ENCODE data around the gene BTLA. TPM values are rescaled to one million over a fixed set of nuclear protein-coding genes. Genes with fewer than 3 reads are reported as not detected.

Gene BTLA, protein sequence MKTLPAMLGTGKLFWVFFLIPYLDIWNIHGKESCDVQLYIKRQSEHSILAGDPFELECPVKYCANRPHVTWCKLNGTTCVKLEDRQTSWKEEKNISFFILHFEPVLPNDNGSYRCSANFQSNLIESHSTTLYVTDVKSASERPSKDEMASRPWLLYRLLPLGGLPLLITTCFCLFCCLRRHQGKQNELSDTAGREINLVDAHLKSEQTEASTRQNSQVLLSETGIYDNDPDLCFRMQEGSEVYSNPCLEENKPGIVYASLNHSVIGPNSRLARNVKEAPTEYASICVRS
- total RNA-seq (2022) (not detected in 2 replicates), Bru-seq, nascent RNA (percentile 16 among the genes with signal in this experiment), BruChase-seq, experiment 1, labeled RNA remaining after a 6-hour chase (percentile 15 among the genes with signal in this experiment), BruChase-seq, experiment 2, labeled RNA remaining after a 2-hour chase (percentile 18 among the genes with signal in this experiment)
- long read RNA-seq, result 0 reads

DNA sequence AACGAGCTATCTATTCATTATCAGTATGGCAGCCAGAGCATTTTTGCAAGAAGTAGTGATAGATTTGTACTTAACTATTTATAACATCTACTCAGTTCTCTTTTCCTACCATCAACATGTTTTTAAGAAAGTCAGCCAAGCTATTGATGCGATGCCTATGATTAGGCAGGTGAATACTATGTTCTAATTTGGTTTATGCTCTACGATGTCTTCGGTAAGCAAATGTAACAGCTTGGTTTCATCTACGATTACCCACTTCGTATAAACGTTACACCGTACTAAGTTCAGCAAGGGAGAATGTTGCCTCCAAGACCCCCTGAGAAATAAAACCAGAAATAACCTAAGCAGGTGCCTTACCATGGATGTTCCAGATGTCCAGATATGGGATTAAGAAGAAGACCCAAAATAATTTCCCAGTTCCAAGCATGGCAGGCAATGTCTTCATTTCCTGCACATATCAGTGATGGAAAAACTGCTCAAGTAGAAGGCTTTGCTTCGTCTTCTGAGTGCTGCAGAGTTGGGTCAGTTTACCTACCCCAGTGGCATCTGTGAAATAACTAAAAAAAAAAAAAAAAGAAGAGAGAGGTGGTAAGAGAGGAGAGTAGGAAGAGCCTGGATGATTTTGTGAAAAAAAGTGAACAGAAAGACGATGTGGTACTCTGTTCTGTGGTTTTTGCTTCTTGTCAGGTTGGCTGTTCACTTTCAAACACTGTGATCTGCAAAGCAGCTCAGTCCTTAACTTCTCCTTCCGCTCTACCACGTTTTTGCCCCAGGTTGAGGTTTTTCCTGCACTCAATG is at the start of gene BTLA:
TSS of gene BTLA (minus strand) at position 559 of the 798 bp plus-strand sequence. CDS start at position 445, 114 bp downstream.
- Mint-ChIP-seq H3K4me1 (ENCODE audit: insufficient read depth, unreplicated experiment) (no peaks in the 10 kb centered on the region), H3K9me3 (ENCODE audit: unreplicated experiment) (no peaks in the 10 kb centered on the region), H3K27me3 (ENCODE audit: insufficient read depth, unreplicated experiment) (no peaks in the 10 kb centered on the region), H3K27ac (ENCODE audit: low read depth, unreplicated experiment) (no peak within 1 kb of the TSS), H3K36me3 (ENCODE audit: insufficient read depth, unreplicated experiment) (no peaks in the 10 kb centered on the region), H3K4me3 (ENCODE audit: unreplicated experiment) (no peak within 1 kb of the TSS)
- TF ChIP-seq, protein P1, sequence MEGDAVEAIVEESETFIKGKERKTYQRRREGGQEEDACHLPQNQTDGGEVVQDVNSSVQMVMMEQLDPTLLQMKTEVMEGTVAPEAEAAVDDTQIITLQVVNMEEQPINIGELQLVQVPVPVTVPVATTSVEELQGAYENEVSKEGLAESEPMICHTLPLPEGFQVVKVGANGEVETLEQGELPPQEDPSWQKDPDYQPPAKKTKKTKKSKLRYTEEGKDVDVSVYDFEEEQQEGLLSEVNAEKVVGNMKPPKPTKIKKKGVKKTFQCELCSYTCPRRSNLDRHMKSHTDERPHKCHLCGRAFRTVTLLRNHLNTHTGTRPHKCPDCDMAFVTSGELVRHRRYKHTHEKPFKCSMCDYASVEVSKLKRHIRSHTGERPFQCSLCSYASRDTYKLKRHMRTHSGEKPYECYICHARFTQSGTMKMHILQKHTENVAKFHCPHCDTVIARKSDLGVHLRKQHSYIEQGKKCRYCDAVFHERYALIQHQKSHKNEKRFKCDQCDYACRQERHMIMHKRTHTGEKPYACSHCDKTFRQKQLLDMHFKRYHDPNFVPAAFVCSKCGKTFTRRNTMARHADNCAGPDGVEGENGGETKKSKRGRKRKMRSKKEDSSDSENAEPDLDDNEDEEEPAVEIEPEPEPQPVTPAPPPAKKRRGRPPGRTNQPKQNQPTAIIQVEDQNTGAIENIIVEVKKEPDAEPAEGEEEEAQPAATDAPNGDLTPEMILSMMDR (IDR thresholded peaks at IDR 0.05; ENCODE audit: unreplicated experiment), result no peak
- POLR2A ChIA-PET, result no interaction called here
- intact Hi-C loops (cut with micrococcal nuclease), result no loop called here
- no peak for DNase-seq (ENCODE audit: unreplicated experiment)
- BruUV-seq (replicated peaks), result no TSS peak
- CTCF ChIA-PET, result interaction anchor here (0.9 kb wide), 1 partner anchor 164 kb away, joined by 3 read pairs; no protein-coding TSS in a partner anchor

DNA sequence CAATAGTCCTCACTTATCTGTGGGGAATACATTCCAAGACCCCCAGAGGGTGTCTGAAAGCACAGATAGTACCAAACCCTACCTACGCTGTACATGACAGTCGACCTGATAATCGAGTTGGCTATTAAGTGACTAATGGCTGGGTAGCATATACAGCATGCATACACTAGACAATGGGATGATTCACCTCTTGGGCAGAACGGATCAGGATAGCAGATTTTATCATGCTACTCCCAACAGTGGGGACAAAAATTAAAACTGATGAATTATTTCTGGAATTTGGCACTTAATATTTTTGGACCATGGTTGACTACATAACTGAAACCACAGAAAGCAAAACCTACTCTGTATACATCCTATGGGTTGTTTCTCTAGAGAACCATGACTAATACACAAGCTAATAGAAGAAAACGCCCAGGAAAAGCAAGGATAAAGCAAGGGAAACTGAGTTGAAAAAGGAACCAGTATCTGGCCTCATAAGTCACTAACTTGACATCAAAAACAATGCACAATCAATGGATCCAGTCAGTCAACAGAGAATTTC is 47.0 kb upstream of the BTLA start:
- Mint-ChIP-seq H3K4me1 (ENCODE audit: insufficient read depth, unreplicated experiment) (peaks cover 14% of the 10 kb centered on the region), H3K4me3 (ENCODE audit: unreplicated experiment) (no peak overlapping the region), H3K27me3 (ENCODE audit: insufficient read depth, unreplicated experiment) (no peaks in the 10 kb centered on the region), H3K9me3 (ENCODE audit: unreplicated experiment) (no peaks in the 10 kb centered on the region), H3K36me3 (ENCODE audit: insufficient read depth, unreplicated experiment) (peaks cover 57% of the 10 kb centered on the region), H3K27ac (ENCODE audit: low read depth, unreplicated experiment) (no peak overlapping the region)
- BruUV-seq (replicated peaks), result no TSS peak
- ChIA-PET POLR2A (interaction anchor here (1.1 kb wide), 1 partner anchor 14 kb away, joined by 3 read pairs; no protein-coding TSS in a partner anchor), CTCF (interaction anchor here (1.0 kb wide), 1 partner anchor 13 kb away, joined by 3 read pairs; no protein-coding TSS in a partner anchor)
- TF ChIP-seq, protein P1 (IDR thresholded peaks at IDR 0.05; ENCODE audit: unreplicated experiment), result no peak
- intact Hi-C loops (cut with micrococcal nuclease), result no loop called here
- peak; percentile 9 for DNase-seq (ENCODE audit: unreplicated experiment)

DNA sequence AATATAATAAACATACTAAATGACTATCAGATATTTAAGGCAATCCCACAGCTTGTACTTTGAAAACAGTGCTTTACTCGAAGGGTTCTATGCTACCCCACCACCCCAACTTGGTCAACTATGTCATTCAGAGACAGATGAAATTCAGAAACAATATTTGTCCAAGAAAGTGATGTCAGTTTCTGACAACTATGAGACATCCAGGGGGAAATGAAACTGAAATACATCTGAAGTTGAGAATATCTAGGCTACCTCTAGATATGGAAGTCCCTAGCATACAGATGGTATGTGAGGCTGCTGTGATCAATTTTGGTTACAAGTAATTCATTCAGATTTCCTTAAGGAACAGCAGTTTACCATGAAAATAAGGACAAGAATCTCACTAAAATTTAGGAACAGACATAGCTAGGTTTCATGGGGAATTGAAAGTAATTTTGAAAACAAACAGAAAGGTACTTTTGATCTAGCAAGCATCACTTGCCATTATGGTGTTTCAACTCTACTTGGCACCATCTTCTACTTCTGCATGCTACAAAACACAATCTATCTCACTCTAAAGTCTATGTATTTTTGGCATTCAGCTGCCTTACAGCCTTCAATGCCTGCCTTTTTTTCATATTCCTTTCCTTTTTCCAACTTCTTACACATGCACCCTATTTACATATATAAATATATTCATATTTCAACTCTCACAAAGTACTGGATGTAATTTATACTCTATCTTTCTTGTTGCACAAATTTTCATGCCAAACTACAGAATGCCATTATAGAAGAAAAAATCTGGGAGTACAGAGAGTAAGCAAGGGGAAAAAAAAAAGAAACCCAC is 40.8 kb upstream of the BTLA start:
- TF ChIP-seq, protein P1 (IDR thresholded peaks at IDR 0.05; ENCODE audit: unreplicated experiment), result no peak
- BruUV-seq (replicated peaks), result no TSS peak
- no peaks in the 10 kb centered on the region for H3K9me3 Mint-ChIP-seq (ENCODE audit: unreplicated experiment)
- peaks cover 5% of the 10 kb centered on the region for H3K4me1 Mint-ChIP-seq (ENCODE audit: insufficient read depth, unreplicated experiment)
- POLR2A ChIA-PET, result no interaction called here
- no peak for DNase-seq (ENCODE audit: unreplicated experiment)
- intact Hi-C loops (cut with micrococcal nuclease), result no loop called here
- no peak overlapping the region for H3K27ac Mint-ChIP-seq (ENCODE audit: low read depth, unreplicated experiment)
- no peaks in the 10 kb centered on the region for H3K27me3 Mint-ChIP-seq (ENCODE audit: insufficient read depth, unreplicated experiment)
- H3K4me3 Mint-ChIP-seq (ENCODE audit: unreplicated experiment), result no peak overlapping the region
- CTCF ChIA-PET, result interaction anchor here (0.6 to 1.3 kb wide), 2 partner anchors 246 to 988 kb away, joined by 3 read pairs; partner anchors contain the start of gene SLC9C1
- H3K36me3 Mint-ChIP-seq (ENCODE audit: insufficient read depth, unreplicated experiment), result peaks cover 75% of the 10 kb centered on the region

All from MCF 10A (cell line).